ENCODE data around the gene CENPP.

DNA sequence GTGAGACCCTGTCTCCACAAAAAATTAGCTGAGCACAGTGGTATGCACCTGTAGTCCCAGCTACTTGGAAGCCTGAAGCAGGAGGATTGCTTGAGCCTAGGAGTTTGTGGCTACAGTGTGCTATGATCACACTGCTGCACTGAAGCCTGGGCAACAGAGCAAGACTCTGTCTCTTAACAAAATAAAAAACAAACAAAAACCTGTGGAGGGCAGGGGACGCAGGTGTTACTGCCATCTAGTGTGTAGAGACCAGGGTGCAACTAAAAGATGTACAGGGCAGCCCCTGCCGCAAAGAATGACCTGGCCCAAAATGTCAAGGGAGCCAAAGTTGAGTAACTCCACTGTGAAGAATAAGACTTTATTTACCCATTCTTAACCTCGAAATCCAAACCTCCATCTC is 129.5 kb downstream of the CENPP start:
- TF ChIP-seq EZH2 (IDR thresholded peaks at IDR 0.05) (no peak), POLR2AphosphoS5 (IDR thresholded peaks at IDR 0.05; ENCODE audit: borderline replicate concordance, low read depth, low read length) (no peak)

All from SK-N-MC (cell line).